CD4-positive, alpha-beta T cell treated with Interferon gamma for 1 hour (primary cell): Measurements from ENCODE around the gene ZNF560.

Experiments used
- DNase-seq: peaks from one replicate; pipeline ENCODE4 v3.0.0-alpha.2; 2020

The ZNF560 gene

GRCh38 chr19:9435279-9436268, 62.8 kb downstream of the ZNF560 start, which contains the start of gene ZNF266:
TSS of gene ZNF266 (minus strand) at chr19:9435573. CDS start at chr19:9420089, 15,484 bp downstream.
- peak; percentile 90 for DNase-seq

- DNase-seq: peak; percentile 46
These were observed 66.9 kb downstream of the ZNF560 start for GRCh38 chr19:9431475-9431874.

GRCh38 chr19:9430444-9430843, 68.0 kb downstream of the ZNF560 start:
- DNase-seq: no peak

- no peak for DNase-seq
These were observed 70.5 kb downstream of the ZNF560 start for GRCh38 chr19:9427941-9428340.
